WERI-Rb-1 (cell line): ENCODE results near the gene PCIF1.
"Not testable (repeated sequence)": the region's sequence is repeated elsewhere in the genome, so short reads cannot be mapped to it uniquely, and the experiment has no call there.

ENCODE experiments used
- DNase-seq: peaks from one replicate; pipeline ENCODE4 v3.0.0-alpha.2; 2020
- H3K27ac ChIP-seq: fragments of 250-450 bp; sonication (Bioruptor Pico); 2 replicates; pipeline ENCODE4 v1.5.1; 2020; ENCODE audit warnings: mild to moderate bottlenecking, moderate library complexity
- H3K27me3 ChIP-seq: fragments of 250-450 bp; sonication (Bioruptor Pico); 2 replicates; pipeline ENCODE4 v1.5.1; 2021; ENCODE audit warnings: mild to moderate bottlenecking, low read depth, moderate library complexity; ENCODE audit not compliant: insufficient read depth, severe bottlenecking
- H3K36me3 ChIP-seq: fragments of 250-450 bp; sonication (Bioruptor Pico); 2 replicates; pipeline ENCODE4 v1.5.1; 2020; ENCODE audit warnings: mild to moderate bottlenecking, moderate library complexity
- H3K4me3 ChIP-seq: 2 replicates; pipeline ENCODE4 v1.5.1; 2011; ENCODE audit warnings: low read depth, mild to moderate bottlenecking, control low read depth, low read length
- H3K9me3 ChIP-seq: fragments of 250-450 bp; sonication (Bioruptor Pico); 2 replicates; pipeline ENCODE4 v1.5.1; 2021; ENCODE audit warnings: mild to moderate bottlenecking, moderate library complexity; ENCODE audit not compliant: severe bottlenecking
- TF ChIP-seq, protein P1 (sequence below): IDR thresholded peaks from 2 replicates; pipeline ENCODE4 v1.5.1; 2011; ENCODE audit warnings: low read depth, mild to moderate bottlenecking, control low read depth, inconsistent platforms, low read length

PCIF1 gene

GRCh38 chr20:45991616-45992015 is 57.1 kb downstream of the PCIF1 start:
- no peaks in the 10 kb centered on the region for H3K36me3 ChIP-seq
- no peaks in the 10 kb centered on the region for H3K9me3 ChIP-seq
- H3K4me3 ChIP-seq = no peak overlapping the region
- H3K27ac ChIP-seq = no peak overlapping the region
- no peaks in the 10 kb centered on the region for H3K27me3 ChIP-seq
- no peak for DNase-seq
- TF ChIP-seq, protein P1, sequence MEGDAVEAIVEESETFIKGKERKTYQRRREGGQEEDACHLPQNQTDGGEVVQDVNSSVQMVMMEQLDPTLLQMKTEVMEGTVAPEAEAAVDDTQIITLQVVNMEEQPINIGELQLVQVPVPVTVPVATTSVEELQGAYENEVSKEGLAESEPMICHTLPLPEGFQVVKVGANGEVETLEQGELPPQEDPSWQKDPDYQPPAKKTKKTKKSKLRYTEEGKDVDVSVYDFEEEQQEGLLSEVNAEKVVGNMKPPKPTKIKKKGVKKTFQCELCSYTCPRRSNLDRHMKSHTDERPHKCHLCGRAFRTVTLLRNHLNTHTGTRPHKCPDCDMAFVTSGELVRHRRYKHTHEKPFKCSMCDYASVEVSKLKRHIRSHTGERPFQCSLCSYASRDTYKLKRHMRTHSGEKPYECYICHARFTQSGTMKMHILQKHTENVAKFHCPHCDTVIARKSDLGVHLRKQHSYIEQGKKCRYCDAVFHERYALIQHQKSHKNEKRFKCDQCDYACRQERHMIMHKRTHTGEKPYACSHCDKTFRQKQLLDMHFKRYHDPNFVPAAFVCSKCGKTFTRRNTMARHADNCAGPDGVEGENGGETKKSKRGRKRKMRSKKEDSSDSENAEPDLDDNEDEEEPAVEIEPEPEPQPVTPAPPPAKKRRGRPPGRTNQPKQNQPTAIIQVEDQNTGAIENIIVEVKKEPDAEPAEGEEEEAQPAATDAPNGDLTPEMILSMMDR = no peak

DNA sequence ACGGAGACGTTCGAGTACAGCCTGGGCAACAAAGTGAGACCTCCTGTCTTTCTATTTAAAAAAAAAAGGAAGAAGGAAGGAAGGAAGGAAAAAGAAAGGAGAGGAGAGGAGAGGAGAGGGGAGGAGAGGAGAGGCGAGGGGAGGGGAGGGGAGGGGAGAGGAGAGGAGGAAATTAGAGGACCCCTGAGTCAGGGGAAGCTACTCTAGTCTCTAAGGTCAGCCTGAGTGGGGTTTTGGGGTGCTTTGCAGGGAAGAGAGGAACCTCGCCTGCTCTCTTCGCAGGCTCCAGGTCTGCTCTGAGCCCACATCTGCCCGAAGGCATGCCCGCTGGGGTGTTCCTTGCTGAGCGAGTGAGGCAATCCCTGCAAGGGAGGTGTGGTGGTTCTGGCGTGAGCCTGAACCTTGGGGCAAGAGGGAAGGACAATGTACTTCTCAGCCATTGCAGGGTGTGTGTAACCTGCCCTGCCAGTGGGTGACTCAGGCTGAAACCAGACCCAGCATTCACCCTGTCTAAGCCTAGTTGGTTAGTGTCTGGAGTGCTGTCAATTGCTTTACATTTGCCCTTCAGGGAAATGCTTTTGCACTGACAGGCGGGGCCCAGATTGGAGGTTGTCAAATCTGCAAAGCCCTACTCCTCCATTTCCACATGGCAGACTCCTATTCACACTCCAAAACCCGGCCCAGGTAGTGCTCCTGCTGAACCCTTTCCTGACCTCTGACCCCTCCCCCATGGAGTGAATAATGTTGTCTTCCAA is 58.9 kb downstream of the PCIF1 start:
- Histone ChIP-seq H3K36me3 (no peaks in the 10 kb centered on the region), H3K4me3 (no peak overlapping the region), H3K27ac (no peak overlapping the region), H3K9me3 (no peaks in the 10 kb centered on the region), H3K27me3 (no peaks in the 10 kb centered on the region)
- TF ChIP-seq, protein P1 = no peak
- no peak for DNase-seq

- no peak for DNase-seq
- H3K36me3 ChIP-seq = no peaks in the 10 kb centered on the region
- H3K27ac ChIP-seq = no peak overlapping the region
- no peak overlapping the region for H3K4me3 ChIP-seq
- no peaks in the 10 kb centered on the region for H3K27me3 ChIP-seq
- no peaks in the 10 kb centered on the region for H3K9me3 ChIP-seq
- TF ChIP-seq, protein P1 = no peak
Measured at GRCh38 chr20:45994761-45995493, 60.4 kb downstream of the PCIF1 start.

- not testable (repeated sequence) for H3K27me3 ChIP-seq, H3K9me3 ChIP-seq, H3K36me3 ChIP-seq, DNase-seq, H3K27ac ChIP-seq, H3K4me3 ChIP-seq
Measured at GRCh38 chr20:45995495-45996097, 61.1 kb downstream of the PCIF1 start.

DNA sequence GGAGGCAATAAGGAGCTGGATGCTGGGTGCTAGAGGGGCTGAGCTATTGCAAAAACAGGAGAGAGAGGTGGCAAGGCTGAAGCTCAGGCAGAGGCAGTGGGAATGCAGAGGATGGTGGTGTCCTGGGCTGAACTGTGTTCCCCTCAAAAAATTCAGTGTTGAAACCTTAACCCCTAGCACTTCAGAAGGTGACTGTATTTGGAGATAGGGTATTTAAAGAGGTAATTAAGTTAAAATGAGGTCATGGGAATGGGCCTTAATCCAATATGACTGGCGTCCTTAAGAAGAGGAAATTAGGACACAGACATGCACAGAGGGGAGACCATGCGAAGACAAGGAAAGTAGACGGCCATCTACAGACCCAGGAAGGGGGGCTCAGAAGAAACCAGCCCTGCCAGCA is 62.7 kb downstream of the PCIF1 start:
- Histone ChIP-seq H3K27ac (no peak overlapping the region), H3K36me3 (no peaks in the 10 kb centered on the region), H3K9me3 (no peaks in the 10 kb centered on the region), H3K4me3 (no peak overlapping the region), H3K27me3 (no peaks in the 10 kb centered on the region)
- TF ChIP-seq, protein P1 = no peak
- no peak for DNase-seq
